ENCODE results near the gene TSHR. TPM values are rescaled to one million over a fixed set of nuclear protein-coding genes. Genes with fewer than 3 reads are reported as not detected.
"Not testable (repeated sequence)": the region's sequence is repeated elsewhere in the genome, so short reads cannot be mapped to it uniquely, and the experiment has no call there.

TSHR gene
- total and polyA plus RNA-seq, 11 donors, result not detected

GRCh38 chr14:81105378-81105777 is 150.0 kb downstream of the TSHR start:
- Histone ChIP-seq H3K27me3 (no peaks in the 10 kb centered on the region), H3K4me3 (no peak overlapping the region), H3K4me1 (no peaks in the 10 kb centered on the region), H3K9me3 (no peaks in the 10 kb centered on the region), H3K27ac (no peak overlapping the region), H3K36me3 (no peaks in the 10 kb centered on the region)
- ATAC-seq, result no peak
- DNase-seq, result no peak
- WGBS, 4 donors, result 58 to 71% (median 66%) methylated on average over 1 of the region's 1 CpG
- intact Hi-C loops (cut with DNase I), result no loop called here
- no peak for TF ChIP-seq POLR2A (IDR thresholded peaks at IDR 0.05)
- TF ChIP-seq CTCF (IDR thresholded peaks at IDR 0.05), result no peak

GRCh38 chr14:81105961-81106360 is 150.5 kb downstream of the TSHR start:
- TF ChIP-seq CTCF (IDR thresholded peaks at IDR 0.05) (no peak), POLR2A (IDR thresholded peaks at IDR 0.05) (no peak)
- Histone ChIP-seq H3K9me3 (no peaks in the 10 kb centered on the region), H3K27me3 (no peaks in the 10 kb centered on the region), H3K4me1 (no peaks in the 10 kb centered on the region), H3K4me3 (no peak overlapping the region), H3K27ac (no peak overlapping the region), H3K36me3 (no peaks in the 10 kb centered on the region)
- intact Hi-C loops (cut with DNase I), result no loop called here
- DNase-seq, result no peak
- 65 to 85% (median 76%) methylated on average over 1 of the region's 1 CpG for WGBS, 4 donors
- no peak for ATAC-seq

- Histone ChIP-seq H3K27me3 (no peaks in the 10 kb centered on the region), H3K9me3 (no peaks in the 10 kb centered on the region), H3K36me3 (no peaks in the 10 kb centered on the region), H3K4me3 (no peak overlapping the region), H3K27ac (no peak overlapping the region), H3K4me1 (peaks cover 0 to 12% (median 0%) of the 10 kb centered on the region in 12 donors)
- TF ChIP-seq POLR2A (IDR thresholded peaks at IDR 0.05) (no peak), CTCF (IDR thresholded peaks at IDR 0.05) (no peak)
- DNase-seq, result no peak
- whole genome bisulfite sequencing, 4 donors, result 80 to 87% (median 83%) methylated on average over 2 of the region's 2 CpGs
- ATAC-seq, result no peak
- intact Hi-C loops (cut with DNase I), result no loop called here
Measured at GRCh38 chr14:81110186-81110585, 154.8 kb downstream of the TSHR start.

- no peak overlapping the region for H3K27ac ChIP-seq
- intact Hi-C loops (cut with DNase I), result no loop called here
- H3K27me3 ChIP-seq, result no peaks in the 10 kb centered on the region
- ATAC-seq (no peak), DNase-seq (no peak)
- TF ChIP-seq POLR2A (IDR thresholded peaks at IDR 0.05), result no peak
- TF ChIP-seq CTCF (IDR thresholded peaks at IDR 0.05), result no peak
- WGBS, 4 donors, result 54 to 67% (median 60%) methylated on average over 2 of the region's 2 CpGs
- H3K9me3 ChIP-seq, result no peaks in the 10 kb centered on the region
- H3K4me1 ChIP-seq, result peaks cover 0 to 12% (median 0%) of the 10 kb centered on the region in 12 donors
- H3K4me3 ChIP-seq, result no peak overlapping the region
- H3K36me3 ChIP-seq, result no peaks in the 10 kb centered on the region
Measured at GRCh38 chr14:81113176-81113575, 157.8 kb downstream of the TSHR start.

GRCh38 chr14:81113945-81114820 is 158.8 kb downstream of the TSHR start:
- intact Hi-C loops (cut with DNase I); H3K27me3 ChIP-seq; DNase-seq; H3K36me3 ChIP-seq; ATAC-seq; H3K27ac ChIP-seq; H3K9me3 ChIP-seq; H3K4me3 ChIP-seq: not testable (repeated sequence)
- H3K4me1 ChIP-seq, result peaks cover 0 to 12% (median 0%) of the 10 kb centered on the region in 12 donors
- WGBS, 4 donors, result 85 to 90% (median 88%) methylated on average over 31 to 34 of the region's 34 CpGs

All from heart left ventricle (tissue), 16 donors.